HepG2 (cell line): ENCODE data around the gene PPIL6. TPM values are rescaled to one million over a fixed set of nuclear protein-coding genes. Genes with fewer than 3 reads are reported as not detected.

ENCODE experiments used
- BHLHE40 ChIP-seq: IDR thresholded peaks from 2 replicates; pipeline ENCODE4 v1.6.1; 2011; ENCODE audit warnings: low read length, improper control_type of control experiment
- CTCF ChIP-seq: sonication (generic); formaldehyde crosslinking; IDR thresholded peaks from 2 replicates; pipeline ENCODE4 v1.5.0; 2020; ENCODE audit warnings: mild to moderate bottlenecking, missing genetic modification reagents, moderate library complexity
- EEA1 ChIP-seq: sonication (generic); formaldehyde crosslinking; IDR thresholded peaks from 2 replicates; pipeline ENCODE4 v1.5.1; 2020; ENCODE audit warnings: mild to moderate bottlenecking, missing genetic modification reagents, borderline replicate concordance
- IRF1 ChIP-seq: sonication (generic); formaldehyde crosslinking; IDR thresholded peaks from 2 replicates; pipeline ENCODE4 v1.4.0; 2020; ENCODE audit warnings: low read depth, mild to moderate bottlenecking, missing genetic modification reagents
- MEF2D ChIP-seq: sonication (generic); formaldehyde crosslinking; IDR thresholded peaks from 2 replicates; pipeline ENCODE4 v1.5.1; 2020; ENCODE audit warnings: mild to moderate bottlenecking, missing genetic modification reagents
- NFIC ChIP-seq: IDR thresholded peaks from 2 replicates; pipeline ENCODE4 v1.6.1; 2012; ENCODE audit warnings: mild to moderate bottlenecking, low read length, inconsistent platforms
- ONECUT2 ChIP-seq: sonication (generic); formaldehyde crosslinking; IDR thresholded peaks from 2 replicates; pipeline ENCODE4 v1.4.0; 2020; ENCODE audit warnings: missing genetic modification reagents
- POLR2AphosphoS5 ChIP-seq: IDR thresholded peaks from 2 replicates; pipeline ENCODE4 v1.6.1; 2012; ENCODE audit warnings: low read depth, low read length
- RFX3 ChIP-seq: IDR thresholded peaks from 2 replicates; pipeline ENCODE4 v1.6.1; 2016; ENCODE audit warnings: missing biosample characterization, missing genetic modification reagents
- TAF15 ChIP-seq: fragments of 200-400 bp; formaldehyde crosslinking; IDR thresholded peaks from one replicate; pipeline ENCODE4 v1.6.1; 2018; ENCODE audit warnings: mild to moderate bottlenecking, low read depth, low read length; ENCODE audit not compliant: poor library complexity, severe bottlenecking
- ZBTB43 ChIP-seq: sonication (generic); formaldehyde crosslinking; conservative IDR thresholded peaks from 2 replicates; pipeline ENCODE4 v1.4.0; 2020; ENCODE audit warnings: missing genetic modification reagents
- ZFP90 ChIP-seq: sonication (generic); formaldehyde crosslinking; IDR thresholded peaks from 2 replicates; pipeline ENCODE4 v1.8.0; 2022; ENCODE audit warnings: missing genetic modification reagents, mild to moderate bottlenecking, inconsistent platforms, borderline replicate concordance
- ZNF17 ChIP-seq: sonication (generic); formaldehyde crosslinking; IDR thresholded peaks from 2 replicates; pipeline ENCODE4 v1.5.0; 2020; ENCODE audit warnings: mild to moderate bottlenecking, missing genetic modification reagents
- ZNF343 ChIP-seq: sonication (generic); formaldehyde crosslinking; IDR thresholded peaks from 2 replicates; pipeline ENCODE4 v1.4.0; 2020; ENCODE audit warnings: mild to moderate bottlenecking, missing genetic modification reagents
- ZNF44 ChIP-seq: sonication (generic); formaldehyde crosslinking; IDR thresholded peaks from 2 replicates; pipeline ENCODE4 v1.5.1; 2020; ENCODE audit warnings: mild to moderate bottlenecking, missing genetic modification reagents
- ZNF546 ChIP-seq: sonication (generic); formaldehyde crosslinking; conservative IDR thresholded peaks from 2 replicates; pipeline ENCODE4 v1.8.1; 2023; ENCODE audit warnings: mild to moderate bottlenecking, missing genetic modification reagents
- ZNF567 ChIP-seq: sonication (generic); formaldehyde crosslinking; IDR thresholded peaks from 2 replicates; pipeline ENCODE4 v1.8.1; 2023; ENCODE audit warnings: mild to moderate bottlenecking, missing genetic modification reagents, borderline replicate concordance
- ZNF572 ChIP-seq: sonication (generic); formaldehyde crosslinking; IDR thresholded peaks from 2 replicates; pipeline ENCODE4 v1.5.1; 2020; ENCODE audit warnings: mild to moderate bottlenecking, missing genetic modification reagents
- ZNF629 ChIP-seq: sonication (generic); formaldehyde crosslinking; conservative IDR thresholded peaks from 2 replicates; pipeline ENCODE4 v1.5.0; 2020; ENCODE audit warnings: missing genetic modification reagents
- ZNF770 ChIP-seq: sonication (generic); formaldehyde crosslinking; IDR thresholded peaks from 2 replicates; pipeline ENCODE4 v1.5.0; 2020; ENCODE audit warnings: mild to moderate bottlenecking, missing genetic modification reagents
- ZSCAN12 ChIP-seq: sonication (generic); formaldehyde crosslinking; IDR thresholded peaks from 2 replicates; pipeline ENCODE4 v1.9.0; 2021; ENCODE audit warnings: mild to moderate bottlenecking, missing genetic modification reagents
- polyA plus RNA-seq, 8 experiments: library from polyadenylated mRNA; depleted of rRNA in 3 of 8; stranded (reverse) in 7 of 8; unstranded in 1 of 8; fragments of >200 nt; fragmentation: Illumina TruSeq in 4 of 8; extraction: Trizol in 4 of 8; gene quantifications; 2 replicates each; pipeline versions ENCODE4 v1.2.1 to v1.2.3, GENCODE V29; 2011 to 2016; ENCODE audit warnings: low read depth in 4 of 8, missing spikeins in 1 of 8, mixed read lengths in 1 of 8; ENCODE audit not compliant: insufficient read depth in 1 of 8
- total RNA-seq, 5 experiments: library from RNA; depleted of rRNA; stranded (reverse); fragments of >200 nt; fragmentation: Illumina TruSeq; extraction: Trizol; gene quantifications; 2 replicates each; pipeline ENCODE4 v1.2.3, GENCODE V29; 2016; ENCODE audit warnings: low read depth in 1 of 5

PPIL6 gene
- total and polyA plus RNA-seq, 2 of the 13 experiments (the other 11 are each of a cell fraction or from before 2014, with no cell fraction given), result 0.22 to 0.46 TPM

GRCh38 chr6:109382576-109383437, 57.6 kb downstream of the PPIL6 start (continued):
- TF ChIP-seq ZNF546 (CRISPR knock-in tag) (0 out of 2 replicates have a peak, but pooled peaks have one; percentile 13), MEF2D (CRISPR knock-in tag) (peak; percentile 32), RFX3 (no peak), ZNF572 (0 out of 2 replicates have a peak, but pooled peaks have one; percentile 75), ZNF343 (CRISPR knock-in tag) (0 out of 2 replicates have a peak, but pooled peaks have one; percentile 41), ZFP90 (CRISPR knock-in tag) (0 out of 2 replicates have a peak, but pooled peaks have one; percentile 12), IRF1 (CRISPR knock-in tag) (no peak), EEA1 (CRISPR knock-in tag) (no peak; the same call in 1 of the 2 replicates), ONECUT2 (CRISPR knock-in tag) (no peak), ZNF17 (CRISPR knock-in tag) (no peak), ZNF44 (no peak), ZNF629 (CRISPR knock-in tag) (no peak), ZSCAN12 (CRISPR knock-in tag) (no peak), ZNF770 (CRISPR knock-in tag) (no peak), NFIC (peak; percentile 68; the same call in 1 of the 2 replicates), ZBTB43 (CRISPR knock-in tag) (no peak), ZNF567 (CRISPR knock-in tag) (no peak; the same call in 1 of the 2 replicates), POLR2AphosphoS5 (peak; percentile 63), CTCF (CRISPR knock-in tag) (peak; percentile 65), TAF15 (no peak), BHLHE40 (peak; percentile 85)
